Esophagus muscularis mucosa (tissue), 4 donors: ENCODE data around the gene CCDC126. TPM values are rescaled to one million over a fixed set of nuclear protein-coding genes. Genes with fewer than 3 reads are reported as not detected.

Experiments used
- DNase-seq: peaks from one replicate; pipeline ENCODE4 v3.0.0-alpha.2; 2017; ENCODE audit errors: extremely low spot score
- H3K27ac ChIP-seq, 4 donors: fragments of 200-600 bp; sonication (generic); replicated peaks in 1 of 4; 1 replicate in 3 of 4; 2 replicates in 1 of 4; pipeline ENCODE4 v1.5.1; 2016 to 2019; ENCODE audit warnings: mild to moderate bottlenecking in 1 of 4
- H3K27me3 ChIP-seq, 4 donors: fragments of 200-600 bp; sonication (generic); one replicate each; pipeline versions ENCODE4 v1.5.1 to v1.6.0; 2016 to 2019
- H3K36me3 ChIP-seq, 4 donors: fragments of 200-600 bp; sonication (generic); one replicate each; pipeline ENCODE4 v1.5.1; 2016 to 2019
- H3K4me1 ChIP-seq, 4 donors: fragments of 200-600 bp; sonication (generic); one replicate each; pipeline ENCODE4 v1.5.1; 2016 to 2019
- H3K4me3 ChIP-seq, 4 donors: fragments of 200-600 bp; sonication (generic); 1 replicate in 2 of 4; 2 replicates in 2 of 4; pipeline ENCODE4 v1.5.1; 2016 to 2019; ENCODE audit warnings: mild to moderate bottlenecking in 4 of 4, moderate library complexity in 1 of 4
- H3K9me3 ChIP-seq, 4 donors: fragments of 200-600 bp; sonication (generic); 1 replicate in 3 of 4; 2 replicates in 1 of 4; pipeline ENCODE4 v1.5.1; 2016 to 2019
- EP300 ChIP-seq: sonication (generic); formaldehyde crosslinking; IDR thresholded peaks from one replicate; pipeline ENCODE4 v1.6.1; 2017; ENCODE audit warnings: antibody characterized with exemption
- POLR2A ChIP-seq: fragments of 450-650 bp; IDR thresholded peaks from one replicate; pipeline ENCODE4 v1.6.1; 2017; ENCODE audit warnings: antibody characterized with exemption, moderate library complexity, mild to moderate bottlenecking, low read depth
- POLR2AphosphoS5 ChIP-seq, 2 donors: sonication (generic); formaldehyde crosslinking; IDR thresholded peaks; one replicate each; pipeline ENCODE4 v1.6.1; 2017; ENCODE audit warnings: antibody characterized with exemption in 2 of 2
- WGBS: methylation state at CpG from one replicate; pipeline ENCODE4 v1.1.5; 2018; 5-methylcytosine and 5-hydroxymethylcytosine counted together
- intact Hi-C: fragments of 100-400 bp; cut with DNase I; formaldehyde crosslinking; loops from one replicate; pipeline ENCODE4 v1.15.1; 2023
- total RNA-seq, 4 donors: library from RNA; depleted of rRNA; stranded (reverse); fragments of >200 nt; gene quantifications; one replicate each; pipeline versions ENCODE4 v1.1.0 to v1.2.1, GENCODE V29; 2016
- TF ChIP-seq, protein P1 (sequence below), 3 experiments: fragments of 200-600 bp in 2 of 3; fragments of 450-650 bp in 1 of 3; sonication (generic) in 2 of 3; IDR thresholded peaks; one replicate each; pipeline ENCODE4 v1.5.1; 2017 to 2019; ENCODE audit warnings: antibody characterized with exemption in 3 of 3, mild to moderate bottlenecking in 2 of 3, moderate library complexity in 1 of 3

Gene CCDC126
- total RNA-seq, 4 donors from 2014 or later, result 14.6 to 21.2 (median 16.4) TPM

- H3K4me3 ChIP-seq, result no peak overlapping the region
- H3K4me1 ChIP-seq, result peaks cover 0 to 6% (median 0%) of the 10 kb centered on the region in 4 donors
- H3K27ac ChIP-seq, result no peak overlapping the region
- DNase-seq, result no peak
- TF ChIP-seq EP300, result no peak
- TF ChIP-seq POLR2AphosphoS5 (IDR thresholded peaks at IDR 0.05), result no peak
- TF ChIP-seq, protein P1, sequence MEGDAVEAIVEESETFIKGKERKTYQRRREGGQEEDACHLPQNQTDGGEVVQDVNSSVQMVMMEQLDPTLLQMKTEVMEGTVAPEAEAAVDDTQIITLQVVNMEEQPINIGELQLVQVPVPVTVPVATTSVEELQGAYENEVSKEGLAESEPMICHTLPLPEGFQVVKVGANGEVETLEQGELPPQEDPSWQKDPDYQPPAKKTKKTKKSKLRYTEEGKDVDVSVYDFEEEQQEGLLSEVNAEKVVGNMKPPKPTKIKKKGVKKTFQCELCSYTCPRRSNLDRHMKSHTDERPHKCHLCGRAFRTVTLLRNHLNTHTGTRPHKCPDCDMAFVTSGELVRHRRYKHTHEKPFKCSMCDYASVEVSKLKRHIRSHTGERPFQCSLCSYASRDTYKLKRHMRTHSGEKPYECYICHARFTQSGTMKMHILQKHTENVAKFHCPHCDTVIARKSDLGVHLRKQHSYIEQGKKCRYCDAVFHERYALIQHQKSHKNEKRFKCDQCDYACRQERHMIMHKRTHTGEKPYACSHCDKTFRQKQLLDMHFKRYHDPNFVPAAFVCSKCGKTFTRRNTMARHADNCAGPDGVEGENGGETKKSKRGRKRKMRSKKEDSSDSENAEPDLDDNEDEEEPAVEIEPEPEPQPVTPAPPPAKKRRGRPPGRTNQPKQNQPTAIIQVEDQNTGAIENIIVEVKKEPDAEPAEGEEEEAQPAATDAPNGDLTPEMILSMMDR (IDR thresholded peaks at IDR 0.05), result no peak
- TF ChIP-seq POLR2A, result no peak
- H3K36me3 ChIP-seq, result no peaks in the 10 kb centered on the region
- H3K27me3 ChIP-seq, result no peaks in the 10 kb centered on the region
- no peaks in the 10 kb centered on the region for H3K9me3 ChIP-seq
- 66% methylated on average over 8 of the region's 8 CpGs for WGBS
- intact Hi-C loops, result no loop called here
Observed at GRCh38 chr7:23662124-23662983, 65.2 kb downstream of the CCDC126 start.

GRCh38 chr7:23662984-23663313, 65.8 kb downstream of the CCDC126 start:
- Histone ChIP-seq H3K9me3 (no peaks in the 10 kb centered on the region), H3K27ac (no peak overlapping the region), H3K4me1 (peaks cover 0 to 6% (median 0%) of the 10 kb centered on the region in 4 donors), H3K27me3 (no peaks in the 10 kb centered on the region), H3K36me3 (no peaks in the 10 kb centered on the region), H3K4me3 (no peak overlapping the region)
- TF ChIP-seq POLR2A, result no peak
- no peak for TF ChIP-seq EP300
- TF ChIP-seq, protein P1 (IDR thresholded peaks at IDR 0.05), result no peak
- no peak for TF ChIP-seq POLR2AphosphoS5 (IDR thresholded peaks at IDR 0.05)
- 87% methylated on average over 2 of the region's 2 CpGs for WGBS
- DNase-seq, result no peak
- intact Hi-C loops, result no loop called here

DNA sequence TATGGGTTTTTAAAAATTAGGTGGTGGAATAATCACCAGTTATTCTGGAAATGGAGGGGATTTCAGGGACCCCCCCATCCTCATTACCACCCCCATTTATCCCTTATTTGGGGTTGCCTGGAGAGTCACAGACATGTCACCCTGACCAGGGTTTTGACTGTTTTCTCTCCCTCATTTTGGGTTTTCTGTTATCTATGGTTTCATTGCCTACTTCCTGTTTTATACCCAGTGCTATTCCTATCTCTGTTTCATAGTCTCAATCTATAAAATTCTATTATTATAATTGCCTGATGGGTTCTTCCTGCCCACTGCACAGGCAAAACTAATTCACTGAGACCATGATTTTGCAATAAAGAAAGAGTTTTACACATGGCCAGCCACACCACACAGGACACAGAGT, 66.9 kb downstream of the CCDC126 start:
- Histone ChIP-seq H3K27ac (no peak overlapping the region), H3K36me3 (no peaks in the 10 kb centered on the region), H3K4me3 (no peak overlapping the region), H3K9me3 (no peaks in the 10 kb centered on the region), H3K27me3 (no peaks in the 10 kb centered on the region), H3K4me1 (peaks cover 0 to 6% (median 0%) of the 10 kb centered on the region in 4 donors)
- intact Hi-C loops, result no loop called here
- no peak for TF ChIP-seq EP300
- TF ChIP-seq POLR2AphosphoS5 (IDR thresholded peaks at IDR 0.05), result no peak
- TF ChIP-seq, protein P1 (IDR thresholded peaks at IDR 0.05), result no peak
- TF ChIP-seq POLR2A, result no peak
- DNase-seq, result no peak

DNA sequence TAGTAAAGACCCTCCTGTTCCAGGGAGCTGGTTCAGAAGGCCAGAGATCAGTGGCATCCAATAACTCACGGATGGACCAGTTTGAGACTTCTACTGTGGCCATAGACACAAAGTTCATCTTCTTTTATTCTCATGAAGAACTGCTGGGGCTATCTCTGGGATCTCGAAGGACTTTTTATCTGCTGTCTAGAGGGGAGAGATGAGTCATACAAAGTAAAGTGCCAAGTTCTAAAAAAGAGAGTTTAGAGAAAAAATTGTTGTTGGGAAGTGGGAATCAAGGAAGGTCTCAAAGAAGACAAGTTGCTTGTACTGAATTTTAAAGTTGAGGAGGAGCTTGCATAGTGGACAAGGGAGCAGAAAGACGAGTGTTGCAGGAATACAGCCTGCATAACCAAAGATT, 74.9 kb downstream of the CCDC126 start:
- 79% methylated on average over 3 of the region's 3 CpGs for WGBS
- Histone ChIP-seq H3K36me3 (no peaks in the 10 kb centered on the region), H3K27me3 (no peaks in the 10 kb centered on the region), H3K9me3 (no peaks in the 10 kb centered on the region), H3K4me1 (no peaks in the 10 kb centered on the region), H3K27ac (no peak overlapping the region), H3K4me3 (no peak overlapping the region)
- intact Hi-C loops, result loop anchor here (2.0 kb wide), 1 partner anchor 79 kb away; no protein-coding TSS in a partner anchor
- DNase-seq, result no peak
- TF ChIP-seq, protein P1 (IDR thresholded peaks at IDR 0.05), result no peak
- TF ChIP-seq POLR2A, result no peak
- TF ChIP-seq EP300, result no peak
- TF ChIP-seq POLR2AphosphoS5 (IDR thresholded peaks at IDR 0.05), result no peak
